SU-DHL-6 (cell line): ENCODE data around the gene UPF3A.
"Not testable (repeated sequence)": the region's sequence is repeated elsewhere in the genome, so short reads cannot be mapped to it uniquely, and the experiment has no call there.

Experiments used
- H2AFZ ChIP-seq: fragments of 200-600 bp; sonication (generic); 2 replicates; pipeline ENCODE4 v1.6.1; 2014; ENCODE audit warnings: low read depth, mild to moderate bottlenecking, moderate library complexity, mixed read lengths, antibody characterized with exemption, low read length; ENCODE audit not compliant: severe bottlenecking
- H3F3A ChIP-seq: fragments of 200-600 bp; shearing (Covaris generic); 2 replicates; pipeline ENCODE4 v1.6.0; 2016; ENCODE audit warnings: antibody characterized with exemption, mild to moderate bottlenecking; ENCODE audit not compliant: insufficient read depth
- H3K27ac ChIP-seq: fragments of 200-600 bp; sonication (generic); 2 replicates; pipeline ENCODE4 v1.5.1; 2016; ENCODE audit warnings: low read depth, mild to moderate bottlenecking, low read length, moderate library complexity, mixed read lengths
- H3K27me3 ChIP-seq: fragments of 200-600 bp; sonication (generic), shearing (Covaris generic); 2 replicates; pipeline ENCODE4 v1.6.0; 2014; ENCODE audit warnings: mild to moderate bottlenecking, low read length
- H3K36me3 ChIP-seq: fragments of 200-600 bp; sonication (generic); 2 replicates; pipeline ENCODE4 v1.6.1; 2014; ENCODE audit warnings: mild to moderate bottlenecking, low read length, mixed read lengths
- H3K4me2 ChIP-seq: fragments of 300-600, 200-600 bp; shearing (Covaris generic), sonication (generic); 2 replicates; pipeline ENCODE4 v1.6.0; 2014; ENCODE audit warnings: low read length, low read depth, mild to moderate bottlenecking; ENCODE audit not compliant: poor library complexity, severe bottlenecking
- H3K4me3 ChIP-seq: fragments of 200-600 bp; sonication (generic); 2 replicates; pipeline ENCODE4 v1.5.1; 2014; ENCODE audit warnings: antibody characterized with exemption, low read length, mild to moderate bottlenecking, mixed read lengths; ENCODE audit not compliant: insufficient read depth, poor library complexity, severe bottlenecking
- H3K79me2 ChIP-seq: fragments of 200-600 bp; sonication (generic); 2 replicates; pipeline ENCODE4 v1.6.1; 2014; ENCODE audit warnings: mild to moderate bottlenecking, low read length, moderate library complexity; ENCODE audit not compliant: insufficient read depth
- H3K9ac ChIP-seq: fragments of 200-600 bp; sonication (generic); 2 replicates; pipeline ENCODE4 v1.7.0; 2014; ENCODE audit warnings: mild to moderate bottlenecking, low read length
- H3K9me2 ChIP-seq: fragments of 200-600 bp; sonication (generic); replicated peaks from 2 replicates; pipeline ENCODE4 v1.6.1; 2014; ENCODE audit warnings: low read length; ENCODE audit not compliant: insufficient read depth
- H3K9me3 ChIP-seq: fragments of 200-600 bp; sonication (generic); 2 replicates; pipeline ENCODE4 v1.6.1; 2014; ENCODE audit warnings: low read length, mixed read lengths; ENCODE audit not compliant: insufficient read depth
- H4K20me1 ChIP-seq: fragments of 200-600 bp; sonication (generic); 2 replicates; pipeline ENCODE4 v1.6.1; 2014; ENCODE audit warnings: low read depth, mild to moderate bottlenecking, antibody characterized with exemption, low read length, moderate library complexity, mixed read lengths
- CTCF ChIP-seq: fragments of 200-600 bp; sonication (generic); IDR thresholded peaks from one replicate; pipeline ENCODE4 v1.5.1; 2017; ENCODE audit warnings: antibody characterized with exemption, mild to moderate bottlenecking, low read length, moderate library complexity; ENCODE audit not compliant: insufficient read depth, poor library complexity, severe bottlenecking
- EZH2phosphoT487 ChIP-seq: fragments of 200-600 bp; sonication (generic), shearing (Covaris generic); conservative IDR thresholded peaks from 2 replicates; pipeline ENCODE4 v1.6.1; 2018; ENCODE audit warnings: mild to moderate bottlenecking, antibody characterized with exemption, low read length, moderate library complexity, mixed read lengths

Gene UPF3A

GRCh38 chr13:114244637-114245036, 36.8 kb upstream of the UPF3A start:
- Histone ChIP-seq H3K9me3 (no peaks in the 10 kb centered on the region), H3K9ac (no peak overlapping the region), H2AFZ (no peak overlapping the region), H3K27ac (no peak overlapping the region), H3K4me3 (no peak overlapping the region), H3K4me2 (no peak overlapping the region), H3K9me2 (no peaks in the 10 kb centered on the region), H3K27me3 (no peaks in the 10 kb centered on the region), H3F3A (no peaks in the 10 kb centered on the region), H3K79me2 (no peaks in the 10 kb centered on the region; the same call in 1 of the 2 replicates), H4K20me1 (no peaks in the 10 kb centered on the region; the same call in 1 of the 2 replicates), H3K36me3 (peaks cover 65% of the 10 kb centered on the region)
- no peak for TF ChIP-seq CTCF
- TF ChIP-seq EZH2phosphoT487: no peak

GRCh38 chr13:114248011-114248410, 33.4 kb upstream of the UPF3A start:
- Histone ChIP-seq H3F3A (no peaks in the 10 kb centered on the region), H3K36me3 (peaks cover 63% of the 10 kb centered on the region)
- TF ChIP-seq EZH2phosphoT487 (no peak), CTCF (no peak)

GRCh38 chr13:114249077-114249476, 32.3 kb upstream of the UPF3A start:
- Histone ChIP-seq H2AFZ (no peak overlapping the region), H3K27ac (no peak overlapping the region), H3K9me3 (no peaks in the 10 kb centered on the region), H3K9ac (no peak overlapping the region), H3K9me2 (no peaks in the 10 kb centered on the region), H4K20me1 (no peaks in the 10 kb centered on the region), H3K4me3 (no peak overlapping the region), H3K27me3 (no peaks in the 10 kb centered on the region), H3K4me2 (no peak overlapping the region), H3F3A (no peaks in the 10 kb centered on the region), H3K36me3 (peaks cover 56% of the 10 kb centered on the region), H3K79me2 (no peaks in the 10 kb centered on the region)
- TF ChIP-seq CTCF (no peak), EZH2phosphoT487 (no peak)

More at GRCh38 chr13:114248011-114248410, 33.4 kb upstream of the UPF3A start:
- no peak overlapping the region for H2AFZ ChIP-seq
- no peak overlapping the region for H3K4me2 ChIP-seq
- no peaks in the 10 kb centered on the region for H4K20me1 ChIP-seq
- H3K27me3 ChIP-seq: no peaks in the 10 kb centered on the region
- H3K27ac ChIP-seq: no peak overlapping the region
- H3K4me3 ChIP-seq: no peak overlapping the region
- no peaks in the 10 kb centered on the region for H3K79me2 ChIP-seq
- H3K9ac ChIP-seq: no peak overlapping the region
- H3K9me2 ChIP-seq: no peaks in the 10 kb centered on the region
- no peaks in the 10 kb centered on the region for H3K9me3 ChIP-seq

GRCh38 chr13:114251639-114252440, 29.6 kb upstream of the UPF3A start:
- not testable (repeated sequence) for H4K20me1 ChIP-seq, H2AFZ ChIP-seq, H3K4me2 ChIP-seq, H3F3A ChIP-seq, H3K9me2 ChIP-seq, H3K27ac ChIP-seq, H3K27me3 ChIP-seq, H3K79me2 ChIP-seq, H3K9ac ChIP-seq, H3K9me3 ChIP-seq, H3K4me3 ChIP-seq
- peaks cover 51% of the 10 kb centered on the region; the same call in 1 of the 2 replicates for H3K36me3 ChIP-seq
